Type B pancreatic cell (in vitro differentiated cells): ENCODE data around the gene TSC22D1. TPM values are rescaled to one million over a fixed set of nuclear protein-coding genes. Genes with fewer than 3 reads are reported as not detected.

Experiments
- DNase-seq: peaks from one replicate; pipeline ENCODE4 v3.0.0; 2021; ENCODE audit warnings: mixed read lengths; ENCODE audit not compliant: unreplicated experiment; ENCODE audit errors: extremely low spot score
- H3K27ac Mint-ChIP-seq: 2 replicates; pipeline ENCODE4 v1.8.0; 2021; ENCODE audit warnings: mild to moderate bottlenecking, mixed read lengths
- H3K27me3 Mint-ChIP-seq: 2 replicates; pipeline ENCODE4 v1.8.0; 2021; ENCODE audit warnings: mixed read lengths
- H3K36me3 Mint-ChIP-seq: 2 replicates; pipeline ENCODE4 v1.8.0; 2021; ENCODE audit warnings: mixed read lengths
- H3K4me1 Mint-ChIP-seq: one replicate; pipeline ENCODE4 v1.8.0; 2021; ENCODE audit warnings: mixed read lengths; ENCODE audit not compliant: unreplicated experiment
- H3K4me3 Mint-ChIP-seq: 2 replicates; pipeline ENCODE4 v1.8.0; 2021; ENCODE audit warnings: mild to moderate bottlenecking, mixed read lengths
- H3K9me3 Mint-ChIP-seq: 2 replicates; pipeline ENCODE4 v1.8.0; 2021; ENCODE audit warnings: mixed read lengths
- total RNA-seq: library from RNA; stranded (reverse); gene quantifications from 2 replicates; pipeline ENCODE4 v1.2.1, GENCODE V29; 2021; ENCODE audit warnings: low replicate concordance
- TF ChIP-seq, protein P1 (sequence below): fragments of 200-600 bp; sonication (generic); conservative IDR thresholded peaks from 2 replicates; pipeline ENCODE4 v1.5.0; 2021; ENCODE audit warnings: antibody characterized with exemption, mild to moderate bottlenecking

Gene TSC22D1
- total RNA-seq, 1 donor from 2014 or later: 132 TPM

DNA sequence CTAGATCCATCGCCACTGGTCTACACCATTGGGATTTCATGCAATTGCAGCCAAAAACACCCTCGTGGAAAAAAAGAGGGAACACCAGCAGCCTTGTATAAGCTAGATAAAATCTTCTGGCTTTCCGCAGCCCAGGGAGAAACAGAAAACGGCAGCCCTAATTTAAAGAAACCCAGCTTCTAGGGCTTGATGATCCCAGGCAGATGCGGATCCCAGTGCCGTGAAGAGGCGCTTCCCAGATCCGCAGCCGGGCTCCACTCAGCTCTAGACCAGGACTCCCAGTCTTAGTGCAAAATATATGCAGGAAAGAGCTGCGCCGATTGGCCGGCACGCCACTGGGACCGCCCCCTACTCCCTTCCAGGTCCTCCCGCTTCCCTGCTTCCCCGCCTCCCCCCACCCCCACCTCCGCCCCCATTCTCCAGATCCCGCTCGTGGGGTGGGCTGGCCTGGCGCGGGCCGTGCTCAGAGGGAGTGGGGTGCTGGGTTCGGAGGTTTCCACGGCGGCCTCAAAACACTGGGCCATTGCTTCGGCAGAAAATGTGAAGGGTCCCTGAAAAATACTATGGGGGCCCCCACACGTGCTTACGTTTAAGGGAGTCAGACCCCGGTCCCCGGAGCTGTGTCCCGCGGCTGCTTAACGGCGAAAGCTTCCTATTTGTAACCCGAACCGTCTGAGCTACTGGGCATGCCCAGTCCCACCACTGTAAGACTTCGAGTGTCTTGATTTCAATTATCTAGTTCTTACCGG is 139.4 kb downstream of the TSC22D1 start:
- Mint-ChIP-seq H3K27me3 (no peaks in the 10 kb centered on the region), H3K4me3 (peak overlapping the region; percentile 96), H3K27ac (peak overlapping the region; percentile 99), H3K4me1 (peaks cover 49% of the 10 kb centered on the region), H3K36me3 (peaks cover 24% of the 10 kb centered on the region), H3K9me3 (no peaks in the 10 kb centered on the region)
- peak; percentile 94 for DNase-seq
- TF ChIP-seq, protein P1, sequence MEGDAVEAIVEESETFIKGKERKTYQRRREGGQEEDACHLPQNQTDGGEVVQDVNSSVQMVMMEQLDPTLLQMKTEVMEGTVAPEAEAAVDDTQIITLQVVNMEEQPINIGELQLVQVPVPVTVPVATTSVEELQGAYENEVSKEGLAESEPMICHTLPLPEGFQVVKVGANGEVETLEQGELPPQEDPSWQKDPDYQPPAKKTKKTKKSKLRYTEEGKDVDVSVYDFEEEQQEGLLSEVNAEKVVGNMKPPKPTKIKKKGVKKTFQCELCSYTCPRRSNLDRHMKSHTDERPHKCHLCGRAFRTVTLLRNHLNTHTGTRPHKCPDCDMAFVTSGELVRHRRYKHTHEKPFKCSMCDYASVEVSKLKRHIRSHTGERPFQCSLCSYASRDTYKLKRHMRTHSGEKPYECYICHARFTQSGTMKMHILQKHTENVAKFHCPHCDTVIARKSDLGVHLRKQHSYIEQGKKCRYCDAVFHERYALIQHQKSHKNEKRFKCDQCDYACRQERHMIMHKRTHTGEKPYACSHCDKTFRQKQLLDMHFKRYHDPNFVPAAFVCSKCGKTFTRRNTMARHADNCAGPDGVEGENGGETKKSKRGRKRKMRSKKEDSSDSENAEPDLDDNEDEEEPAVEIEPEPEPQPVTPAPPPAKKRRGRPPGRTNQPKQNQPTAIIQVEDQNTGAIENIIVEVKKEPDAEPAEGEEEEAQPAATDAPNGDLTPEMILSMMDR: no peak

DNA sequence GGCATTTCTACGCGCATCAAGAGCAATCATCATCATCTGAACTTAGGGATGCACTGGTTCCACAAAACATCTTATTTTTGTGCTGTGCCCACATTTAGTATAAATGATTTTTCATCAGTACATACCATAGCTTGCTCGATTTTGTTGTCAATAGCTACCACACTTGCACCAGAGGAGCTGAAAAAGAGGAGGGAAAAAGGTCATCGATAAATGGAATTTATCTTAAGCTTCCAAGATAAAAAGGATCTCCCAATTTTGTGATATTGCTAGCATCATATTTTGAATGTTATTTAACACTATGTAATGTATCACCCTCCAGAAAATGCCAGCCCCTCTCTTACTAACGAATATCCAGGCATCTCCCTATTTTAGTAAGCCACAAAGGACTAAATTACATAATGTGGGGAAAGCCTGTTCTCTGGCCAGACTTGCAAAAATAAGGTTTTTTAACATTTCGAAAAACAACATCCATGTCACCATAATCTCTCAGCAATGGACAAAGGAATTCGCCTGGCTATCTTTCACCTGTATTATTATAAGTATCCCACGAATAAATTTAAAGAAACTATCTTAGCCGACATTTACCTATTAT is 140.1 kb downstream of the TSC22D1 start:
- Mint-ChIP-seq H3K9me3 (no peaks in the 10 kb centered on the region), H3K36me3 (peaks cover 24% of the 10 kb centered on the region), H3K27ac (peak overlapping the region; percentile 99), H3K27me3 (no peaks in the 10 kb centered on the region), H3K4me1 (peaks cover 51% of the 10 kb centered on the region), H3K4me3 (peak overlapping the region; percentile 96)
- TF ChIP-seq, protein P1: no peak
- no peak for DNase-seq

DNA sequence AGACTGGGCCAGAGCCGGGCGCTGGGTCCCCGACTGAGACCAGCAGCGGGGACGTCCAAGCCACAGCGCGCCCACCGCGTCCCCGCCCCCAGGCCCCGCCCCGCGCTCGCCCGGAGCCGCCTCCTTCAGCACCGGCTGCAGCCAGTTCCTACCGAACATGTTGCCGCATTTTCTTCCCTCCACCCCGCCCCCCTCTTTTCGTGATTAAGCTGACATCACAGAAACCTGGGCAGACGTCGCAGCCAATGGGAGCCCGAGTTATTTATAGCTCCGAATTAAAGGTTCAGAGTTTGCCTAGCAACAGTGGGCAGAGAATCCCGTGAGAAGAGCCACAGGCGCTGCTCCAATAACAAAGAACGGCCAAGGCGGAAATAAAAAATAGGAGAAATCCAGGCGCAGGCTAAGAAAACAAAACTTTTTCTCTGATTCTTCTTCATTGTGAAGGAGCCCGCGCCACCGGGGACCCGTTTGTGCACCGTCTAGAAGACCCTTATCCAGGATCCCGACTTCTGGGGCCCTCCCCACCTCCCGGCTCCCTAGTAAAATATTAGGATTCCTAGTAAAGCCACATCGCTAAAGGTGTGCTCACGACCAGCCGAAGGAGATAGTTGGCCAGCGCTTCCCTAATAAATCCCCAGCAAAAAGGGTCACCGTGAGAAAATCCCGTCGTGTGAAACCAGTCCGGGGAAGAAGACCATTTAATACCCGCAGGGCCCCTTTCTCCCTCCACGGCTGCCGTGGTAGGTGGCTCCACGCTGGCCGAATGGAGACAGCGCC is 140.8 kb downstream of the TSC22D1 start:
- Mint-ChIP-seq H3K27me3 (no peaks in the 10 kb centered on the region), H3K27ac (peak overlapping the region; percentile 99), H3K4me3 (peak overlapping the region; percentile 96), H3K4me1 (peaks cover 49% of the 10 kb centered on the region), H3K36me3 (peaks cover 24% of the 10 kb centered on the region), H3K9me3 (no peaks in the 10 kb centered on the region)
- TF ChIP-seq, protein P1: no peak
- DNase-seq: peak; percentile 93

DNA sequence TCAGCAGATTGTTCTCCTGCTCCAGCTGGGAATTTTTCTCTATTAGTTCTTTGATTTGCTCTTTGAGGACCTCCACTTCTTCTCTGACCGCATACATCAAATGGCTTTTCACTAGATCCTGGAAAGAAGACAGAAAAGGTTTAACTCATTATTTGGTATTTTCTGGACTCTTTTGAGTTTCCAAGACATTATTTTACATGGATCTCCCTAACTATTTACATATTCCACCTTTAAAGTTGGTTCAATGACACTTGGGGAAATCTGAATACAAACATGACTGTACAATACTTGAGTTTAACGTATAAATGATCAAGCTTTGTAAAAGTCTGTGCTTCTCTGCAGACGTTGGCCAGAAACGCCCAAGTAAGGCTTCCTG is 141.4 kb downstream of the TSC22D1 start:
- H3K4me1 Mint-ChIP-seq: peaks cover 47% of the 10 kb centered on the region
- peaks cover 24% of the 10 kb centered on the region for H3K36me3 Mint-ChIP-seq
- H3K27me3 Mint-ChIP-seq: no peaks in the 10 kb centered on the region
- H3K9me3 Mint-ChIP-seq: no peaks in the 10 kb centered on the region
- no peak for DNase-seq
- TF ChIP-seq, protein P1: no peak
- H3K4me3 Mint-ChIP-seq: peak overlapping the region; percentile 96
- H3K27ac Mint-ChIP-seq: peak overlapping the region; percentile 99

DNA sequence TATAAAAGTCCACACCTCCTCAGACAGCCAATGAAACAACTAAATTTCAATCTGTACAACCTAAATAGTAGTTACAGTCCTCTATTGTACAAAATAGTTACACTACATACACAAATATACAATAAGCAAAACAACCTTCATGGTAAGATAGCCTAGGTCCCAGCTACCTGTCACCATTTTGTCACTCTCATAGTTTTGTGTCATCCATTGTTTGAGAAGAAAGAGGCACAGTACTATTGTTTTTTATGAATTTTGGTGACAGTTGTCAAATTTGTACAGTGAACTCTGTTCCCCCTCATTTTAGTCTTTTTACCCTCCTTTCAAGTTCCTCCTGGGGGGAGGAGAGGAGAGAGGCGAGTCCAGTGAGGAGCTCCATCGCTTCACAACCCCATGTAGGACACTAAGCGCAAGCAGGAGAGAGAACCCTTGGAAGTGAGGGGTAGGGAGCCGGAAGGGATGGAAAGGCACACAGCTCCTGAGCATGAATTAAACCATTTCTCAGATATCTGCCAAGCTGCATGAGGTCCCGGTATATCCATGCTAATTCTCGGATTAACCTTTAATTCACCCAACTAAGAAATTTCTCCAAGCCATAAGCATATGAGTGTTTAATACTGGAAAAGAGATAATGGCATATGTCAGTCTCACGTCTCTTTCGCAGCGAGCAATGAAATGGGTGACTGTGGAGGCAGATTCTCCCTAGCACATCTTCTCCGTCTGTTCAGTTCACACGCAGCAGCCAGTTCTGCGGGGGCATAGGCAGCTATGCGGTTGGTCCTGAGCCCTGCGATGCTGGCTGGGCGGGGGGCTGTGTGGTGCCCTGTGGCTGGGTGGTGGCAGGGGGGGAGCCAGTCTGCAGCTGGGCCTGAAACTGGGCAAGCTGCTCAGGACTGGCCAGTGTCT is 142.0 kb downstream of the TSC22D1 start:
- DNase-seq: no peak
- TF ChIP-seq, protein P1: no peak
- peaks cover 24% of the 10 kb centered on the region for H3K36me3 Mint-ChIP-seq
- peak overlapping the region; percentile 96 for H3K4me3 Mint-ChIP-seq
- no peaks in the 10 kb centered on the region for H3K27me3 Mint-ChIP-seq
- peaks cover 41% of the 10 kb centered on the region for H3K4me1 Mint-ChIP-seq
- H3K9me3 Mint-ChIP-seq: no peaks in the 10 kb centered on the region
- H3K27ac Mint-ChIP-seq: peak overlapping the region; percentile 99
